AG04450 (cell line): Measurements from ENCODE around the gene C10orf90. TPM values are rescaled to one million over a fixed set of nuclear protein-coding genes. Genes with fewer than 3 reads are reported as not detected.

Source experiments
- CTCF ChIA-PET: fragments of 300-600, 350-600 bp; formaldehyde crosslinking; extraction: SDS; loops from one replicate; lab custom pipeline; 2022; ENCODE audit warnings: antibody characterized with exemption, inconsistent platforms; lab: Charles Lee
- POLR2A ChIA-PET: fragments of 350-600 bp; formaldehyde crosslinking; extraction: SDS; loops from one replicate; lab custom pipeline; 2021; ENCODE audit warnings: antibody characterized with exemption, inconsistent platforms; lab: Yijun Ruan, JAX
- DNase-seq: peaks from one replicate; pipeline ENCODE4 v3.0.0-alpha.2; 2011; ENCODE audit warnings: low read depth, low spot score
- H3K27ac ChIP-seq: one replicate; pipeline ENCODE4 v1.5.1; 2012; ENCODE audit warnings: low read depth, low read length, control low read depth
- H3K27me3 ChIP-seq: one replicate; pipeline ENCODE4 v1.6.0; 2012; ENCODE audit warnings: low read length; ENCODE audit not compliant: control insufficient read depth, insufficient read depth
- H3K4me3 ChIP-seq: 2 replicates; pipeline ENCODE4 v1.5.1; 2011; ENCODE audit warnings: mild to moderate bottlenecking, low read depth, low read length, control low read depth
- H3K9me3 ChIP-seq: 2 replicates; pipeline ENCODE4 v1.5.1; 2012; ENCODE audit warnings: low read length; ENCODE audit not compliant: control insufficient read depth, insufficient read depth
- CTCF ChIP-seq: IDR thresholded peaks from 2 replicates; pipeline ENCODE4 v1.5.1; 2011; ENCODE audit warnings: low read depth, low read length, control low read depth, inconsistent platforms
- polyA plus RNA-seq: library from polyadenylated mRNA; depleted of rRNA; stranded (reverse); fragments of >200 nt; gene quantifications from 2 replicates; pipeline ENCODE4 v1.2.3, GENCODE V29; 2011

Gene C10orf90
- polyA plus RNA-seq, 1 experiment: 0.10 TPM

GRCh38 chr10:126402721-126403695 is 267.5 kb downstream of the C10orf90 start:
- H3K27me3 ChIP-seq: no peaks in the 10 kb centered on the region
- H3K9me3 ChIP-seq: no peaks in the 10 kb centered on the region
- TF ChIP-seq CTCF: no peak
- POLR2A ChIA-PET: no interaction called here
- DNase-seq: no peak
- CTCF ChIA-PET: interaction anchor here (1.3 kb wide), 1 partner anchor 17 kb away, joined by 4 read pairs; no protein-coding TSS in a partner anchor
- no peak overlapping the region for H3K27ac ChIP-seq
- H3K4me3 ChIP-seq: no peak overlapping the region

GRCh38 chr10:126400641-126401040 is 269.9 kb downstream of the C10orf90 start:
- no peak for DNase-seq
- no peaks in the 10 kb centered on the region for H3K27me3 ChIP-seq
- no peaks in the 10 kb centered on the region for H3K9me3 ChIP-seq
- TF ChIP-seq CTCF: no peak
- no peak overlapping the region for H3K4me3 ChIP-seq
- POLR2A ChIA-PET: no interaction called here
- H3K27ac ChIP-seq: no peak overlapping the region
- CTCF ChIA-PET: no interaction called here

DNA sequence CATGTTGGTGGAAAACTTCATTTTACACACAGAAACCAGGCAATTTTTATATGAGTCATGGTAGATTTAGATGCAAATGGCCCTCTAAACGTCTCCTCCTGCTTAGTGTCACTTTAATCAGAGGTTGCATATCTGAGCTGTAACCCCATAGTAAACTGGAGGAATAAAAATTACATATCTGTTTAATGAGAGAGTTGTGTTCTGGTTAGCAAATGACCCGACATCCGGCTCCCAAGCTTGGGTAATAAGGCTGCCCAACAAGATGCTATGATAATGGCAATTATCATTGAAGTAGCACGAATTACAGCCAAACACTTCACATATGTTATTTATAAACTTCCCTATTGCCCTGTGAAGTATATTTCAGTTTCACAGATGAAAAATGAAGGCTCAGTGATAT is 271.6 kb downstream of the C10orf90 start:
- no peak for DNase-seq
- POLR2A ChIA-PET: no interaction called here

GRCh38 chr10:126398383-126398743 is 272.1 kb downstream of the C10orf90 start:
- no peak overlapping the region for H3K4me3 ChIP-seq

More for the DNA sequence above, 271.6 kb downstream of the C10orf90 start:
- H3K4me3 ChIP-seq: no peak overlapping the region
- H3K27me3 ChIP-seq: no peaks in the 10 kb centered on the region
- no peaks in the 10 kb centered on the region for H3K9me3 ChIP-seq
- no peak overlapping the region for H3K27ac ChIP-seq
- no peak for TF ChIP-seq CTCF
- CTCF ChIA-PET: no interaction called here

More at GRCh38 chr10:126398383-126398743, 272.1 kb downstream of the C10orf90 start:
- CTCF ChIA-PET: interaction anchor here (0.7 kb wide), 2 partner anchors 170 to 402 kb away, joined by 3 to 7 read pairs; no protein-coding TSS in a partner anchor
- POLR2A ChIA-PET: interaction anchor here (0.7 kb wide), 1 partner anchor 62 kb away, joined by 15 read pairs; no protein-coding TSS in a partner anchor
- H3K9me3 ChIP-seq: peaks cover 3% of the 10 kb centered on the region; the same call in 1 of the 2 replicates
- TF ChIP-seq CTCF: no peak
- no peak for DNase-seq
- no peaks in the 10 kb centered on the region for H3K27me3 ChIP-seq
- H3K27ac ChIP-seq: peak overlapping the region; percentile 78
